KOPT-K1 (cell line): Measurements from ENCODE around the gene CYB5R2.

Experiments used
- H3K27ac ChIP-seq: fragments of 200-600 bp; sonication (generic); 2 replicates; pipeline ENCODE4 v1.5.1; 2016; ENCODE audit warnings: antibody characterized with exemption, mild to moderate bottlenecking, low read depth, low read length; ENCODE audit not compliant: poor library complexity, severe bottlenecking
- H3K36me3 ChIP-seq: fragments of 200-600 bp; sonication (generic); 2 replicates; pipeline ENCODE4 v1.5.1; 2017; ENCODE audit warnings: antibody characterized with exemption, mild to moderate bottlenecking, low read length, moderate library complexity; ENCODE audit not compliant: insufficient read depth
- H3K9me3 ChIP-seq: fragments of 200-600 bp; sonication (generic); 2 replicates; pipeline ENCODE4 v1.5.1; 2017; ENCODE audit warnings: antibody characterized with exemption, low read length, mild to moderate bottlenecking; ENCODE audit not compliant: insufficient read depth, poor library complexity, severe bottlenecking

Gene CYB5R2

DNA sequence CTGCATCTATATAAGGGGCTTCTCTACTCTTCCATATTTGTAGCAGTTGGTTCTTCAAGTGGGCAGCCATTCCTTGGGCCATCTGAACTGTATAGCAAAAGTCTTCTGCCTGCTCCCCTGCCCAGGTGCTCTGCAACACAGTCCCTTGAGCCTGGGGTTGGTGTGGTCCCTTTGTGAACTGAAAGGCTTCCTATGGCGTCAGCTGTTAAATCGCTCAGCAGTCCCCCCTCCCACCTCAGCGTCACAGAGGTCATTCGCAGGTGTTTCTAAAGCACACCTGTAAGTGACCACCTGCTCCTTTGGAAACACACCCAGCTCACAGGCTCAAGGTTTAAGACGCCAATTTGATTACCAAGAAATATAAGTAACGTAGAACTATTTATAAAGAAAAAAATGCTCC lies 37.0 kb downstream of the CYB5R2 start:
- H3K27ac ChIP-seq, result no peak overlapping the region
- H3K36me3 ChIP-seq, result no peaks in the 10 kb centered on the region

GRCh38 chr11:7635708-7636107 lies 37.6 kb downstream of the CYB5R2 start:
- no peaks in the 10 kb centered on the region for H3K9me3 ChIP-seq
- no peak overlapping the region for H3K27ac ChIP-seq
- H3K36me3 ChIP-seq, result no peaks in the 10 kb centered on the region

More for the DNA sequence above, 37.0 kb downstream of the CYB5R2 start:
- no peaks in the 10 kb centered on the region for H3K9me3 ChIP-seq

GRCh38 chr11:7635137-7635536 lies 38.2 kb downstream of the CYB5R2 start:
- H3K27ac ChIP-seq, result no peak overlapping the region
- no peaks in the 10 kb centered on the region for H3K36me3 ChIP-seq
- no peaks in the 10 kb centered on the region for H3K9me3 ChIP-seq

DNA sequence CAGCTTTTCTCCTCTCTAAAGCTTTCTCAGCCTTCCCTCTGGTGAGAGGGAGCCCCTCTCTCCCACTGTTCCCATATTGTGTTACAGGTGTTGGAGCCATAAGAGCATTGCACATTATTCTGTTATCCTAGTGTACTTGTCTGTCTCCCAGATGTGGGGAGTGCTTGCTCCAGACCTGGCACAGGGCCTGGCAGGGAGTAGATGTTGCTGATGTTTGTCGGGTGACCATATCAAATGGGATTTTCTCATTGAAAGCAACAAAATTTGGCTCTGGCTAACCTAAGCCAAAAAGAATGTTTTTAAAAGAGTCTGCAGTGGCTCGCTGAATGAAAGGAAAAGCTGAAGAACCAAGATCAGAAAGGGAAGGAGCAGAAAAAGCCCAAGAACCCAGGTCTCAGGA lies 41.1 kb downstream of the CYB5R2 start:
- no peak overlapping the region for H3K27ac ChIP-seq
- no peaks in the 10 kb centered on the region for H3K9me3 ChIP-seq
- no peaks in the 10 kb centered on the region for H3K36me3 ChIP-seq

GRCh38 chr11:7630002-7630401 lies 43.3 kb downstream of the CYB5R2 start:
- H3K36me3 ChIP-seq, result no peaks in the 10 kb centered on the region
- H3K9me3 ChIP-seq, result no peaks in the 10 kb centered on the region
- no peak overlapping the region for H3K27ac ChIP-seq

DNA sequence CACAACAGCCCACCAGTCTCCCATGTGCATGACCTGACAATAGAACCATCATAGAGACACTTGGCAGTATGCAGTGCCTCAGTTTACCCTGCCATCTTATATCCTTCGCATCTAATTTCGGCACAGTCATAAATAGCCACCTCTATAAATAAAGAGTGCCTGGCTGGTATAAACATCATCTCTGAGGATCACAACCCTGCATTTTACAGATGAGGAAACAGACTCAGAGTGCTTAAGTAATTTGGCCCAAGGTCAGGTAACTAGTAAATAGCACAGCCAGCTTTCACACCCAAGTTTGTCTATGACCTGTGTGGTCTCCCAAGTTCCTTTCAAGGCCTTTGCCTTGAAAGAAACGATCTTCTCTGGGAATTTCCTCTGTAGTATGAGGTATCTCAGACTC lies 44.6 kb downstream of the CYB5R2 start:
- no peak overlapping the region for H3K27ac ChIP-seq
- no peaks in the 10 kb centered on the region for H3K36me3 ChIP-seq
- H3K9me3 ChIP-seq, result no peaks in the 10 kb centered on the region

DNA sequence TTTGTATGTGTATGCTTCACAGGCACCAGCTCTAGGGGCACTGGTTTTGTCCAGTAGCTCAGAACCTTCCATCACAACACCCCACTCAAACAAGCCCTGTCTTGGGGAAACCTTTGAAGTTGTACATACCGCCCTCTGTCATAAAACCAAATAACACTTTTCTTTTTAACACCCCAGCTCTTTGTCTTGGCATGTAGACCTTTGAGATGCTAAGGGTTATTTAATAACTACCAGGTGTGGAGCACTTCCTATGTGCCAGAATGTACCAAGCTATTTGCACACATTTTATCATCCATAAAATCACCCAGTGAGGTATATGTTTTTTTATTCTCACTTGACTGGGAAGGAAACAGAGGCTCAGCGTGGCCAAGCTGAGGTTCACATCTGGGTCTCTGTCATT lies 50.6 kb downstream of the CYB5R2 start:
- no peaks in the 10 kb centered on the region for H3K9me3 ChIP-seq
- H3K36me3 ChIP-seq, result no peaks in the 10 kb centered on the region
- no peak overlapping the region for H3K27ac ChIP-seq

DNA sequence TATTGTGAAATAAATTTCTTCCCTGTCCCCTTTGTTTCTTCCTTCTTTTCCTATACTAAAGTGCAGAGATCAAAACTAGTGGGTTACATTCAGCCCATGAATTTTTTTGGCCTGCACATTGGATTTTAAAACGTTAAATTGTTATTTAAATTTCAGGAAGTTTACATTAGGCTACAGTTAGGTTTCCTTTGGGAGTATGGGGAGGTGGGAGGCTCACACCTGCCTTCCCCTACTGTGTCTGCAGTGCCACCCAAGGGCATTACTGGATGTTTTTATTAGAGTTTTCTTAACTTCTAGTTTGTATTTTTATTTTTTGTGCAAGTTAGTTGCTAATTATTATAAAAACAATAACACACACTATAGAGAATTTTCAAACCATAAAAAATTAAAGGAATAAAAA lies 51.7 kb downstream of the CYB5R2 start:
- H3K36me3 ChIP-seq, result no peaks in the 10 kb centered on the region
- no peaks in the 10 kb centered on the region for H3K9me3 ChIP-seq
- no peak overlapping the region for H3K27ac ChIP-seq

DNA sequence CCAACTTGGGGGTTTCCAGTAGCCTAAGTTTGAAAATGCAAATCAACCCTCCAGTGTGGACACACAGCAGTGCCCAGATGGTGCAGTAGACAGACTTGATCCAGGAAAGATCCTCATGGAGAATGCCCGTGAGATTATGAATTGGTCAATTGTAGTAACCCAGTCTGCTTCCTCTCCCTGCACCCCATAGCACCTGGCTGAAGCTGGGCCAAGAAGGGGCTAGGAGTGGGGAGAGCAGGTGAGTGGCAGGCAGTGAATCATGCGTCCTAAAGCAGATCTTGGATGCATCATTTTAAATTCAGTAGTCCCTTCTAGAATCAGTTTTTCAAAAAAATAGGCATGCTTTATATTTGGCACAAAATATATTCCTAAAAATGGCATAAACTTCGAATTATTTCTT lies 52.2 kb downstream of the CYB5R2 start:
- H3K9me3 ChIP-seq, result no peaks in the 10 kb centered on the region
- H3K36me3 ChIP-seq, result no peaks in the 10 kb centered on the region
- no peak overlapping the region for H3K27ac ChIP-seq

- Histone ChIP-seq H3K9me3 (no peaks in the 10 kb centered on the region), H3K36me3 (no peaks in the 10 kb centered on the region), H3K27ac (no peak overlapping the region)
Measured at GRCh38 chr11:7619322-7619721, 54.0 kb downstream of the CYB5R2 start.

- H3K36me3 ChIP-seq, result no peaks in the 10 kb centered on the region
- no peak overlapping the region for H3K27ac ChIP-seq
- H3K9me3 ChIP-seq, result no peaks in the 10 kb centered on the region
Measured at GRCh38 chr11:7617032-7617431, 56.3 kb downstream of the CYB5R2 start.
